ENCODE measurements around the gene SPIRE1. TPM values are rescaled to one million over a fixed set of nuclear protein-coding genes. Genes with fewer than 3 reads are reported as not detected.

Gene SPIRE1
- total RNA-seq, 2 experiments from 2014 or later, result 0.19 to 2.4 TPM

GRCh38 chr18:12398625-12399024 lies 259.3 kb downstream of the SPIRE1 start:
- Histone ChIP-seq H3K79me2 (ENCODE audit: insufficient read depth, low read depth, low read length) (no peaks in the 10 kb centered on the region), H3K4me1 (ENCODE audit: insufficient read depth, low read length, poor library complexity, severe bottlenecking) (no peaks in the 10 kb centered on the region), H3K4me2 (ENCODE audit: low read length) (no peak overlapping the region), H3K4me3 (ENCODE audit: low read depth, low read length, poor library complexity, severe bottlenecking) (no peak overlapping the region), H3K9me3 (ENCODE audit: low read length) (no peaks in the 10 kb centered on the region), H3K9me2 (ENCODE audit: insufficient read depth, low read length) (no peaks in the 10 kb centered on the region), H3K36me3 (ENCODE audit: insufficient read depth, low read length) (no peaks in the 10 kb centered on the region), H3K27ac (ENCODE audit: low read depth, low read length, poor library complexity, severe bottlenecking) (no peak overlapping the region), H2AFZ (ENCODE audit: low read length) (no peak overlapping the region), H4K20me1 (ENCODE audit: insufficient read depth, low read length) (no peaks in the 10 kb centered on the region)
- no peak for TF ChIP-seq CTCF (conservative IDR thresholded peaks at IDR 0.05; ENCODE audit: low read length)
- no peak for TF ChIP-seq EZH2phosphoT487 (IDR thresholded peaks at IDR 0.05; ENCODE audit: borderline replicate concordance, low read depth, low read length)
- ChIA-PET CTCF (ENCODE audit: unreplicated experiment) (no interaction called here), POLR2A (interaction anchor here (0.6 to 1.2 kb wide), 2 partner anchors 240 to 270 kb away, joined by 4 read pairs; no protein-coding TSS in a partner anchor)
- DNase-seq (ENCODE audit: low spot score), result no peak
- intact Hi-C loops (cut with micrococcal nuclease; ENCODE audit: unreplicated experiment), result loop anchor here (10.0 kb wide), 1 partner anchor 326 kb away; no protein-coding TSS in a partner anchor
- no TSS peak for BruUV-seq (replicated peaks)

- no peaks in the 10 kb centered on the region for H3K9me3 ChIP-seq (ENCODE audit: low read length)
- CTCF ChIA-PET (ENCODE audit: unreplicated experiment), result no interaction called here
- no peak overlapping the region for H3K4me2 ChIP-seq (ENCODE audit: low read length)
- DNase-seq (ENCODE audit: low spot score), result no peak
- no peak overlapping the region for H2AFZ ChIP-seq (ENCODE audit: low read length)
- no peaks in the 10 kb centered on the region for H3K79me2 ChIP-seq (ENCODE audit: insufficient read depth, low read depth, low read length)
- BruUV-seq (replicated peaks), result no TSS peak
- no peaks in the 10 kb centered on the region for H3K4me1 ChIP-seq (ENCODE audit: insufficient read depth, low read length, poor library complexity, severe bottlenecking)
- no peak overlapping the region for H3K27ac ChIP-seq (ENCODE audit: low read depth, low read length, poor library complexity, severe bottlenecking)
- no peaks in the 10 kb centered on the region for H4K20me1 ChIP-seq (ENCODE audit: insufficient read depth, low read length)
- no peak for TF ChIP-seq CTCF (conservative IDR thresholded peaks at IDR 0.05; ENCODE audit: low read length)
- TF ChIP-seq EZH2phosphoT487 (IDR thresholded peaks at IDR 0.05; ENCODE audit: borderline replicate concordance, low read depth, low read length), result no peak
- H3K9me2 ChIP-seq (ENCODE audit: insufficient read depth, low read length), result no peaks in the 10 kb centered on the region
- H3K36me3 ChIP-seq (ENCODE audit: insufficient read depth, low read length), result no peaks in the 10 kb centered on the region
- intact Hi-C loops (cut with micrococcal nuclease; ENCODE audit: unreplicated experiment), result loop anchor here (10.0 kb wide), 1 partner anchor 327 kb away; no protein-coding TSS in a partner anchor
- POLR2A ChIA-PET, result interaction anchor here (0.6 to 1.2 kb wide), 2 partner anchors 241 to 271 kb away, joined by 4 read pairs; no protein-coding TSS in a partner anchor
- H3K4me3 ChIP-seq (ENCODE audit: low read depth, low read length, poor library complexity, severe bottlenecking), result no peak overlapping the region
Measured at GRCh38 chr18:12397793-12398192, 260.1 kb downstream of the SPIRE1 start.

GRCh38 chr18:12397254-12397653 lies 260.7 kb downstream of the SPIRE1 start:
- Histone ChIP-seq H3K36me3 (ENCODE audit: insufficient read depth, low read length) (no peaks in the 10 kb centered on the region), H3K4me2 (ENCODE audit: low read length) (no peak overlapping the region), H3K9me2 (ENCODE audit: insufficient read depth, low read length) (no peaks in the 10 kb centered on the region), H2AFZ (ENCODE audit: low read length) (no peak overlapping the region), H3K9me3 (ENCODE audit: low read length) (no peaks in the 10 kb centered on the region), H3K27ac (ENCODE audit: low read depth, low read length, poor library complexity, severe bottlenecking) (no peak overlapping the region), H3K4me1 (ENCODE audit: insufficient read depth, low read length, poor library complexity, severe bottlenecking) (no peaks in the 10 kb centered on the region), H4K20me1 (ENCODE audit: insufficient read depth, low read length) (no peaks in the 10 kb centered on the region), H3K4me3 (ENCODE audit: low read depth, low read length, poor library complexity, severe bottlenecking) (no peak overlapping the region), H3K79me2 (ENCODE audit: insufficient read depth, low read depth, low read length) (no peaks in the 10 kb centered on the region)
- DNase-seq (ENCODE audit: low spot score), result no peak
- BruUV-seq (replicated peaks), result no TSS peak
- intact Hi-C loops (cut with micrococcal nuclease; ENCODE audit: unreplicated experiment), result loop anchor here (10.0 kb wide), 1 partner anchor 328 kb away; no protein-coding TSS in a partner anchor
- ChIA-PET POLR2A (interaction anchor here (1.2 kb wide), 1 partner anchor 241 kb away, joined by 4 read pairs; no protein-coding TSS in a partner anchor), CTCF (ENCODE audit: unreplicated experiment) (no interaction called here)
- TF ChIP-seq EZH2phosphoT487 (IDR thresholded peaks at IDR 0.05; ENCODE audit: borderline replicate concordance, low read depth, low read length), result no peak
- no peak for TF ChIP-seq CTCF (conservative IDR thresholded peaks at IDR 0.05; ENCODE audit: low read length)
